Hippocampal formation (tissue), 2 donors: ENCODE measurements around the gene C16orf87.

Source experiments
- DNase-seq, 2 donors: peaks; one replicate each; lab custom pipeline; 2025; lab: John Stamatoyannopoulos, UW

C16orf87 gene

GRCh38 chr16:46843898-46844642 is 13.1 kb upstream of the C16orf87 start:
- DNase-seq, result no peak

- DNase-seq, result no peak
Observed at GRCh38 chr16:46842192-46842895, 11.4 kb upstream of the C16orf87 start.

GRCh38 chr16:46839986-46840443 is 9.0 kb upstream of the C16orf87 start:
- no peak for DNase-seq

GRCh38 chr16:46836534-46837530 is 5.9 kb upstream of the C16orf87 start:
- DNase-seq, result no peak

GRCh38 chr16:46833460-46833800 is 2.5 kb upstream of the C16orf87 start:
- DNase-seq, result no peak

- DNase-seq, result no peak
Observed at GRCh38 chr16:46832757-46833459, 1.9 kb upstream of the C16orf87 start.

- peak in 1 of 2 donors; percentile 61 for DNase-seq
Observed at GRCh38 chr16:46830417-46830901, 521 bp downstream of the C16orf87 start.

- no peak for DNase-seq
Observed at GRCh38 chr16:46828943-46829342, 2.0 kb downstream of the C16orf87 start.

GRCh38 chr16:46828292-46828691 is 2.7 kb downstream of the C16orf87 start:
- no peak for DNase-seq

- no peak for DNase-seq
Observed at GRCh38 chr16:46826631-46827030, 4.3 kb downstream of the C16orf87 start.

- DNase-seq, result peak in 1 of 2 donors; percentile 20
Observed at GRCh38 chr16:46822270-46822669, 8.7 kb downstream of the C16orf87 start.

GRCh38 chr16:46817961-46818360 is 13.0 kb downstream of the C16orf87 start:
- no peak for DNase-seq

- no peak for DNase-seq
Observed at GRCh38 chr16:46814790-46815189, 16.2 kb downstream of the C16orf87 start.

- no peak for DNase-seq
Observed at GRCh38 chr16:46813611-46814010, 17.4 kb downstream of the C16orf87 start.

- no peak for DNase-seq
Observed at GRCh38 chr16:46812781-46813540, 18.0 kb downstream of the C16orf87 start.

GRCh38 chr16:46811682-46812081 is 19.3 kb downstream of the C16orf87 start:
- DNase-seq, result no peak

- no peak for DNase-seq
Observed at GRCh38 chr16:46808997-46809396, 22.0 kb downstream of the C16orf87 start.

- DNase-seq, result no peak
Observed at GRCh38 chr16:46807336-46807735, 23.6 kb downstream of the C16orf87 start.

GRCh38 chr16:46803373-46803772 is 27.6 kb downstream of the C16orf87 start:
- DNase-seq, result no peak

GRCh38 chr16:46801428-46802049 is 29.4 kb downstream of the C16orf87 start:
- peak in 1 of 2 donors; percentile 20 for DNase-seq
